Stimulated activated CD8-positive, alpha-beta memory T cell treated with anti-CD3 and anti-CD28 coated beads, Interleukin-7, amount 100 ng/mL, for 24 hours (primary cell): Measurements from ENCODE around the gene CELA3A.

ENCODE experiments used
- DNase-seq: peaks from one replicate; pipeline ENCODE4 v3.0.0-alpha.2; 2020; ENCODE audit warnings: low read depth

Gene CELA3A

DNA sequence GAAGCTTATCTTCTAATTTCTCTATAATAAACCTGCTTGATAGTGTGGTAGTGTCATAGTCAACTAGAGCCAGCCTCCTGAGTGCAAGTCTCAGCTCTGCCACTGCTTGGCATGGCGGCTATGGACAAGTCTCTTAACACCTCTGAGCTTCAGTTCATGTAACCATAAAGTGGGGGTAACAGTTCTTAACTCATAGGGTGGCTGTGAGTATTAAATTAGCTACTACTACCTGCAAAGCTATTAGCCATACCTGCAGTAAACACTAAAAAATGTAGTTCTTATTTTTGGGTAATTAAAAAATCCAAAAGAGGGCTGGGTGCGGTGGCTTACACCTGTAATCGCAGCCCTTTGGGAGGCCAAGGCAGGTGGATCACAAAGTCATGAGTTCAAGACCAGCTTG lies 48.9 kb downstream of the CELA3A start:
- DNase-seq, result no peak

DNA sequence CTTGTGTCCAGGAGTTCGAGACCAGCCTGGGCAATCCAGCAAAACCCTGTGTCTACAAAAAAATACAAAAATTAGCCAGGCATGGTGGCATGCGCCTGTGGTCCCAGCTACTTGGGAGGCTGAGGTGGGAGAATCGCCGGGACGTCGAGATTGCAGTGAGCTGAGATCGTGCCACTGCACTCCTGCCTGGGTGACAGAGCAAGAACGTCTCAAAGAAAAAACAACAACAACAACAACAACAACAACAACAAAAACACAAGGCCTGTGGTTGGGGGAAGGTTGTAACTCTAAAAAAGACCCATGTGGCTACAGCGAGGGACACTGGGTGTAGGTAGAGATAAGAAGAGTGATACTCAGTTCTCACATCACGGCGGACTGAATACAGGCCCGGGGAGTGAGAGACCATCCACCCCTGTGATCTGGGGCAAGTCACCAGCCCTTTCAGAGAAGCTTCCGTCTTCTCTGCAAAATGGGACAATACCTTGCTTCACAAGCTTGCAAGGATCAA lies 50.2 kb downstream of the CELA3A start:
- DNase-seq, result no peak

DNA sequence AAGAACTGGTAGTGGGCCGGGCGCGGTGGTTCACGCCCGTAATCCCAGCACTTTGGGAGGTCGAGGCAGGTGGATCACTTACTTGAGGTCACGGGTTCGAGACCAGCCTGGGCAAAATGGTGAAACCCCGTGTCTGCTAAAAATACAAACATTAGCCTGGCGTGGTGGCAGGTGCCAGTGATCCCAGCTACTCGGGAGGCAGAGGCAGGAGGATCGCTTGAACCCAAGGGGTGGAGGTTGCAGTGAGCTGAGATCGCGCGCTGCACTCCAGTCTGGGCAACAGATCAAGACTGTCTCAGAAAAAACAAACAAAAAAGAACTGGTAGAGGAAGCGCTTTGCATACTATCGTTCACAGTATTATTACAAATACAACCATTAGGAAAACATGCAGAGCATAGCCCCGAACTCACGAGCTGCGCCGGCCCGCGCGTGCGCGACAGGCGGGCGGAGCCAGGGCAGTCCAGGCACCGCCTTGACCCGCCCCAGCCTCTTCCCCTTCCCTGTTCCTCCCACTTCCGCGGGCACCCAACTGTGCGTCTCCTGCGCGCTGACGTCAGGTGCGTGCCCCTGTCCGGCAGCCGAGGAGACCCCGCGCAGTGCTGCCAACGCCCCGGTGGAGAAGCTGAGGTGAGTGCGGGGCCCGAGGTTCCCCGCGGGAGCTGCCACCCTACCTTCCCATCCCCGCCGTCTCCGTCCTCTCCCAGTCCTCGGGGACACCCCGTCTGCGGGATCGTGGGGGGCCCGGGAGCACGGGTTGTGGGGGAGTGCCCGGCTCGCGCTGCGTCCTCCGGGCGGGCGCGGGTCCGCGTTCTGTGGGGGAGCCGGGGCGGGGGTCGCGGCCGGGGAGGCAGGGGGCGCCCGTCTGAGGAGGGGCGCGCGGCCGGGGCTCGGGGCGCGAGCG lies 50.9 kb downstream of the CELA3A start, which contains the start of gene CDC42:
Gene CDC42, plus strand, starts transcription at position 595 of the 902 bp plus-strand sequence. CDS start 25,770 bp downstream, outside the sequence.
- peak; percentile 93 for DNase-seq

DNA sequence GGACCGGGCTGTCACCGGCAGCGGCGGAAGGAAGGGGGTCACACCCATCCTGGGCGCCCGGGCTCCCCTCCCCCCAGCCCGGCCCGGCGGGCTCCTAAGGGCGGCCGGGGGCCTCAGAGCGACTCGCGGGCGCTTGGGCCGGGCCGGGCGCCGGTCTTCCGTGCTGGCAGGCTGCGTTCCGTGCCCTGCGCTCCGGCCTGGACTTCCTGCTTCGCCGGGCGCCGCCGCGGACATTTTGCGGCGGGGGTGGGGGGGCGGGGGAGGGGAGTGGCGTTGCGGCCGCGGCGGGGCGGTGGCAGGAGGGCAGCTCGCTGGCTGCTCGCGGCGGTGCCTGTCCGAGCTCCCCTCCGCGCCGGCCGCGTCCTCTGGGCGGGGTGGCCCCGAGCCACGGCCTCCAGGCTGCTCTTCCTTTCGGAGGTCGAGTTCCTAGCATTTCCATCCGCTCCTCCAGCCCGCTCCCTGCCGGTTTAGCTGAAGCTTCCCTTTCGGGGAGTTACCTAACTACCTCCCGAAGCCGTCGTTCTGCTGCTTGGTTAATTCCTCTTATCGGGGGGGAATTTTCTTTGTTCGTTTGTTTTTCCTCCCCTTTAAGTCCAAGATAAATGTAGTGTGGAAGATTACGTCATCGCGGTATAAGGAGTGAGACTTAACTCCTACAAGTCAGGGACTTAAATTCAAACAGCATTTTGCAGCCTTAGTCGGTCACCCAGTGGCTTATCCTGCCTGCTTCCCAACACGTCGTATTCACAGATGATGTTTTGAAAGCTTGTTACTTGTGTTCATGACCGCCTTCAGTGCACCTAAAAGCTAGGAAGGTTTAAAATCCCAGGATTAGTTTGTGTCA lies 51.8 kb downstream of the CELA3A start:
- DNase-seq, result no peak

DNA sequence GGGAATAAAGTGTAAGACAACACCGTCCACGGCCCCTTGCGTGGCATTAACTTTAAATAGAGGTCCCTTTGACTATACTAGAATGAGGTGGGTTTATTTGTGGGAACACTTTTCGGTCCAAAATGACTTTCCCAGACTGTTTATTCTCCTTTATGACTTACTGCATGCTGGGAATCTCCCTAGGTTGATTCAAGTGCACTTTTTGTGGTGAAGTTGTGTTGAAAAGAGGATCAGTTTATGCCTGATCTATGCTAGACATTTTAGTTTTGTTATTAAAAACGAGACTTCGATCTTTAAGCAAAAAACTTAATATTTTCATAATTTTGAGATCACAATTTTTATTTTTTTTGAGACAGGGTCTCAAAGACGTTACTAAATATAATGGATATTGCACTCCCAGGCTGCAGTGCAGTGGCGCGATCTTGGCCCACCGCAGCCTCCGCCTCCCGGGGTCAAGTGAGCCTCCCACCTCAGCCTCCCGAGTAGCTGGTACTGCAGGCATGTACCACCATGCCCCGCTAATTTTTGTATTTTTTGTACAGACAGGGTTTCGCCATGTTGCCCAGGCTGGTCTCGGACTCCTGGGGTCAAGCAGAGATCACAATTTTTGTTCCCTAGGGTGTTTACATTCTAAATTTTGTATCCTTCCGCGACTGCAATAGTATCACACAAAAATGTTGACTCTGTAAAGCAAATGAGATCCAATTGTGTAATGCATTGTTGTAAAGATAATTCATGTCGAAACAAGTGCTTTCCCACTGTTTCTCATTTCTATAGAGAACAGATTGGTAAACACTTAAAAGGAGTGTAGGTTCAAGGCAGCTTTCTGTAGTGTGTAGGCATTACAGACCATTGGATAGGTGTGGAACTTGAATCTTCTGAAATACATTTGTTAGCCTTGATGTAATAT lies 52.7 kb downstream of the CELA3A start:
- no peak for DNase-seq

DNA sequence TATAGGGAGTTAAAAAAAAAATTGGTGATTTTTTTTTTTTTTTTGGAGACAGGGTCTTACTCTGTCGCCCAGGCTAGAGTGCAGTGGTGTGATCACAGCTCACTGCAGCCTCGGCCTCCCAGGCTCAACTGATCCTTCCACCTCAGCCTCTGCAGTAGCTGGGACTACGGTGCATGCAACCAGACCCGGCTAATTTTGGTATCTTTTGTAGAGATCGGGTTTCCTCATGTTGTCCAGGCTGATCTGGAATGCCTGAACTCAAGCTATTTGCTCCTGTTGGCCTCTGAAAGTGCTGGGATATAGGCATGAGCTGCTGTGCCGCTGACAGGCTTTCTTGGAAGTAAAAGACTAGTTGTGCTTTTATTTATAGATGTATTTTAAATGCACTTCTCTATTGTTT lies 54.0 kb downstream of the CELA3A start:
- no peak for DNase-seq

DNA sequence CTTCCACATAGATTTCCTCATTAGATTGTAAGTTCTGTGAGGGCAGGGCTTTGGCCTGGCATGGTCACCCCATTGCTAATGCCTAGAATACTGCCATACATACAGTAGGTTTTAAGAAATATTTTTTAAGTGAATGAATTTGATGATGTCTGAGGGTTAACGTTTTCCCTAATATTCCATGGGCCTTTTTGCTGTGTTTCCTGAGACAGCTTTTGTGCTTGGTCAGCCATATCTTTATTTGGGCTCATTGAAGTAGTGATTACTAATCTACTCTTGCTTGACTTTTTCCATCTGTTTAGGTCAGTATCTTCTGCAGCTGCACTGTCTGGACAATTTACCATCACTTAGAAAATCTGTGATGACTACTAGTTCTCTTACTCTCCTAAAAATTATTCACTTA lies 54.6 kb downstream of the CELA3A start:
- no peak for DNase-seq

DNA sequence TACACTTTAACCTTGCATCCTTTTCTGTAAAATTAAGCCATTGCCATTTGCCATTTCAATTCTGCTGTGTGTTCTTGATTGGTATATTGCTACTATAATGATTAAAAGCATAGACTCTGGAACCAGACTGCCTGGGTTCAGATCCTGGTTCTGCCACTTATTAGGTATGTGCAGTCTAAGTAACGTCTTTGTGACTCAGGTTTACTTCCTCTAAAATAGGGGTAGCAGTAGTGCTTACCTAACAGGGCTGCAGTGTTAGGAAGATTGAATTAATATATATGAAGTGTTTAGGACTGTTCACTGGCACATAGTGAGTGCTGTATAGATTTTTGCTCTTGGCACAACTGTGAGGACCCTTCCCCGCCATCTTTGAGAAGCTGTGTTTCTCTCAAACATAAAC lies 55.5 kb downstream of the CELA3A start:
- no peak for DNase-seq

DNA sequence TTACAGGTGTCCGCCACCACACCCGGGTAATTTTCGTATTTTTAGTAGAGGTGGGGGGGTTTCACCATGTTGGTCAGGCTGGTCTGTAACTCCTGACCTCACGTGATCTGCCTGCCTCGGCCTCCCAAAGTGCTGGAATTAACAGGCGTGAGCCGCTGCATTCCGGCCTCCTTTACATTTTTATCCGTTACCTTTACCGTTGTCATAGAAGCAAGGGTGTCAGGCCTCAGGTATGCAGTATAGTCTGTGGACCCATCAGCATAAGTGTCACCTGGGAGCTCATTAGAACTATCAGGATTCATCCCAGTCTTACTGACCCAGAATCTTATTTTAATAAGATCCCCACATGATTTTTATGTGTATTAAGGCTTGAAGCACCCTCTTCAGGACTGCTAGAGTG lies 56.4 kb downstream of the CELA3A start:
- DNase-seq, result no peak
